GM13976 (cell line): ENCODE data around the gene SV2A.
"Not testable (repeated sequence)": the region's sequence is repeated elsewhere in the genome, so short reads cannot be mapped to it uniquely, and the experiment has no call there.

Experiments
- DNase-seq: peaks from one replicate; pipeline ENCODE4 v3.0.0; 2012; ENCODE audit warnings: low spot score
- CTCF ChIP-seq: IDR thresholded peaks from 2 replicates; pipeline ENCODE4 v1.5.1; 2012; ENCODE audit warnings: borderline replicate concordance, mild to moderate bottlenecking; ENCODE audit not compliant: insufficient read depth; ENCODE audit errors: extremely low read depth, missing control alignments, control extremely low read depth
- in situ Hi-C: fragments of 300-500 bp; cut with MboI; formaldehyde crosslinking; loops from one replicate; pipeline ENCODE4 v1.12.0; 2022; ENCODE audit warnings: low sequenced_read_pairs, mixed read lengths, inconsistent platforms; ENCODE audit not compliant: unreplicated experiment

The SV2A gene

GRCh38 chr1:149887456-149888246, 30.0 kb downstream of the SV2A start:
- no peak for TF ChIP-seq CTCF
- peak; percentile 84 for DNase-seq
- in situ Hi-C loops = no loop called here

- DNase-seq, in situ Hi-C loops: not testable (repeated sequence)
Measured at GRCh38 chr1:149887196-149887455, 30.5 kb downstream of the SV2A start.

- in situ Hi-C loops = no loop called here
- TF ChIP-seq CTCF = no peak
- DNase-seq = peak; percentile 91
Measured at GRCh38 chr1:149886396-149887195, 31.0 kb downstream of the SV2A start.

- in situ Hi-C loops, DNase-seq: not testable (repeated sequence)
Measured at GRCh38 chr1:149886121-149886395, 31.6 kb downstream of the SV2A start.

GRCh38 chr1:149885339-149886120, 32.1 kb downstream of the SV2A start:
- no peak for TF ChIP-seq CTCF
- in situ Hi-C loops = no loop called here
- DNase-seq = no peak

GRCh38 chr1:149884433-149885338, 33.0 kb downstream of the SV2A start:
- DNase-seq = no peak
- TF ChIP-seq CTCF = no peak
- in situ Hi-C loops = no loop called here

- in situ Hi-C loops = no loop called here
- no peak for TF ChIP-seq CTCF
- no peak for DNase-seq
Measured at GRCh38 chr1:149883598-149884247, 33.9 kb downstream of the SV2A start.
